Esophagus squamous epithelium (tissue), 5 donors: ENCODE results near the gene SOX8. TPM values are rescaled to one million over a fixed set of nuclear protein-coding genes. Genes with fewer than 3 reads are reported as not detected.

ENCODE experiments used
- DNase-seq: peaks from one replicate; lab custom pipeline; 2025; lab: John Stamatoyannopoulos, UW
- H3K27ac ChIP-seq, 4 donors: fragments of 200-600 bp; sonication (generic); one replicate each; pipeline ENCODE4 v1.5.1; 2016 to 2019; ENCODE audit warnings: mild to moderate bottlenecking in 1 of 4
- H3K27me3 ChIP-seq, 4 donors: fragments of 200-600 bp; sonication (generic); 1 replicate in 3 of 4; 2 replicates in 1 of 4; pipeline versions ENCODE4 v1.5.1 to v1.6.0; 2017 to 2021; ENCODE audit warnings: antibody characterized with exemption in 1 of 4
- H3K36me3 ChIP-seq, 3 donors: fragments of 200-600 bp; sonication (generic); one replicate each; pipeline ENCODE4 v1.5.1; 2016 to 2019
- H3K4me1 ChIP-seq, 3 donors: fragments of 200-600 bp; sonication (generic); one replicate each; pipeline ENCODE4 v1.5.1; 2017 to 2019
- H3K4me3 ChIP-seq, 4 donors: fragments of 200-600 bp; sonication (generic); 1 replicate in 3 of 4; 2 replicates in 1 of 4; pipeline ENCODE4 v1.5.1; 2016 to 2019; ENCODE audit warnings: mild to moderate bottlenecking in 2 of 4, moderate library complexity in 1 of 4
- H3K9me3 ChIP-seq, 3 donors: fragments of 200-600 bp; sonication (generic); one replicate each; pipeline ENCODE4 v1.5.1; 2016 to 2019
- CTCF ChIP-seq, 6 experiments: fragments of 450-650 bp in 4 of 6; fragments of 200-600 bp in 2 of 6; sonication (generic) in 2 of 6; IDR thresholded peaks; one replicate each; pipeline ENCODE4 v1.5.1; 2016 to 2019; ENCODE audit warnings: antibody characterized with exemption in 6 of 6, mild to moderate bottlenecking in 4 of 6, moderate library complexity in 4 of 6
- POLR2A ChIP-seq, 4 donors: fragments of 450-650 bp; IDR thresholded peaks; one replicate each; pipeline ENCODE4 v1.6.1; 2017; ENCODE audit warnings: antibody characterized with exemption in 4 of 4, mild to moderate bottlenecking in 4 of 4, moderate library complexity in 3 of 4
- WGBS, 2 donors: methylation state at CpG; one replicate each; pipeline ENCODE4 v1.1.5; 2018; 5-methylcytosine and 5-hydroxymethylcytosine counted together
- intact Hi-C: fragments of 100-400 bp; cut with DNase I; formaldehyde crosslinking; loops from one replicate; pipeline ENCODE4 v1.15.0; 2022
- total RNA-seq, 4 donors: library from RNA; depleted of rRNA; stranded (reverse); fragments of >200 nt; gene quantifications; one replicate each; pipeline ENCODE4 v1.1.0, GENCODE V29; 2016
- donor health status: DM: yes; HTN: yes; CAD: no.

Gene SOX8
- total RNA-seq, 4 donors from 2014 or later, result 0.08 to 0.19 (median 0.09) TPM; not detected in 1

DNA sequence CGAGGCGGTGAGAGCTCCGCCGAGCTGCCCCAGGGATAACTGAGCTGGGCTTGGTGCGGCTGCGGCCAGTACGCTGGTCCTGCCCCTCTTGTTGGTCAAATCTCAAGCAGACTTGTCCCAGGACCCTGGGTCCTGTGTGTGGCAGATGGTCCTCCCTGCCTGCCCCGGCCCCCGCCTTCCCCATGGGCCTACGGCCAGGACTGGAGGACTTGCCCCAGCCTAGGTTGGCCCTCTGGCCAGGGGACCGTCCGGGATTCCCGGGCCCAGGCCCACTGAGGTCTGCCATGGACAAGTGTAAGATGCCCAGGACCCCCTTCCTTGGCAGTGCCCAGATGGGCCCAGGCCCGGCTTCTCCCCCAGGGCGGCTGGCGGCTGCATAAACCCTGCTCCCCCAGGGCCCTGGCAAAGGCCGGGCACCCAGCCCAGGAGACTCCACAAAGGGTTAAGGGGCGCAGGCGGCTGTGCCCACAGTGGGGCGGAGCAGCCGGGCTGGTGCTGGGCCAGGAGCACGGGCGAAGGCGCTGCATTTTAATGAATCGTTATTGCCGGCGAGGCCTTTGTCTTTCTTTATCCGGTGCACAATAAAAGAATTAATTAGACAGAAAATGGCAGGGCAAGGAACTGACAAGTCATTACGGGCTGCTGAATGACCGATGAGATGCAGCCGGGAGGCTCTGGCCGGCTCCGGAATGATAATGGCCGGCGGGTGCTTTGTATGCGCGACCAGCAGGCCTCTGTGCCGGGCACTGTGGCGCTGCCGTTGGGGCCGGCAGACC, 9.1 kb downstream of the SOX8 start:
- Histone ChIP-seq H3K4me1 (peaks cover 0 to 5% (median 0%) of the 10 kb centered on the region in 3 donors), H3K4me3 (no peak overlapping the region), H3K27ac (no peak overlapping the region), H3K36me3 (no peaks in the 10 kb centered on the region), H3K9me3 (peaks cover 0 to 15% (median 13%) of the 10 kb centered on the region in 3 donors), H3K27me3 (peaks cover 0 to 78% (median 0%) of the 10 kb centered on the region in 4 donors)
- intact Hi-C loops, result no loop called here
- no peak for TF ChIP-seq POLR2A (IDR thresholded peaks at IDR 0.05)
- no peak for TF ChIP-seq CTCF (IDR thresholded peaks at IDR 0.05)
- no peak for DNase-seq
- WGBS, 2 donors, result 32 to 58% methylated on average over 19 to 24 of the region's 41 CpGs

DNA sequence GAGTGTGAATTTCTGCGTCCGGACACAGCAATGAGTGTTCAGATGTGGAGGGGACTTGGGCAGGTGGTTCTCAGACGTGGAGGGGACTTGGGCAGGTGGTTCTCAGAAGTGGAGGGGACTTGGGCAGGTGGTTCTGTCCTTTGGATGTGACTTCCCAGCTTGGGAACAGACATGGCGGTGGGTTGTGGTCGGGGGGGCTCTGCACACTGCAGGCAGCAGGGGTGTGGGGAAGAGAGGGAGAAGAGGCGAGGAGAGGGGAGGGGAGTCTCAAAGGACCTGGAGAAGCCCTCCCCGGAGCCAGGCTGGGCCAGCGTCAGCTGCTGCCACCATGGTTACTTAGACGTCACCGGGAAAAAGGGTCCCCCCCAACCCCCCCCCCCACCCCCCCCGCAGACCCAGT, 9.8 kb downstream of the SOX8 start:
- 61 to 64% methylated on average over 4 to 7 of the region's 11 CpGs for WGBS, 2 donors
- intact Hi-C loops, result no loop called here
- H3K36me3 ChIP-seq, result no peaks in the 10 kb centered on the region
- H3K27me3 ChIP-seq, result peaks cover 0 to 78% (median 0%) of the 10 kb centered on the region in 4 donors
- no peak overlapping the region for H3K27ac ChIP-seq
- DNase-seq, result no peak
- TF ChIP-seq POLR2A (IDR thresholded peaks at IDR 0.05), result no peak
- no peak for TF ChIP-seq CTCF (IDR thresholded peaks at IDR 0.05)
- no peak overlapping the region for H3K4me3 ChIP-seq
- H3K4me1 ChIP-seq, result peaks cover 0 to 5% (median 0%) of the 10 kb centered on the region in 3 donors
- H3K9me3 ChIP-seq, result peaks cover 0 to 17% (median 15%) of the 10 kb centered on the region in 3 donors

DNA sequence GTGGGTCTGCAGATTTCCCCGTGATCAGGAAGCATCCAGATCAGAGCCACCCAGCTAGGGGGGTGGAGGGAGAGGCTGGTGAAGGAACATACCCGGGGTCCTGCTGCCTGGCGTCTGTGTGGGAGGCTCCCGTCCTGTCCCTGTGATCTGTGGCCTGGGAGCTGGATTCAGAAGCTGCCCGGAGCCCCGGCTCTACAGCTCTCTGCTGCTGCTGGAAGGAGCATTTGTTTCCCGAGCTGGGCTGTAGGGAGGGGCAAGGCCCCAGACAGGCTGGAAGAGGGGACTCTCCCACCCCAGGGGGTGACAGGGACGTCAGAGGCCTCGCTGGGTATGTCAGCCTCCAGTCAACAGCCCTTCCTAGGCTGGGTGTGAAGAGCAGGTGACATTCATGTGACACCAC, 10.2 kb downstream of the SOX8 start:
- intact Hi-C loops, result no loop called here
- no peak for TF ChIP-seq CTCF (IDR thresholded peaks at IDR 0.05)
- no peak for TF ChIP-seq POLR2A (IDR thresholded peaks at IDR 0.05)
- peaks cover 0 to 78% (median 0%) of the 10 kb centered on the region in 4 donors for H3K27me3 ChIP-seq
- H3K36me3 ChIP-seq, result no peaks in the 10 kb centered on the region
- no peak for DNase-seq
- H3K4me3 ChIP-seq, result no peak overlapping the region
- H3K4me1 ChIP-seq, result peaks cover 0 to 5% (median 0%) of the 10 kb centered on the region in 3 donors
- no peak overlapping the region for H3K27ac ChIP-seq
- peaks cover 0 to 17% (median 15%) of the 10 kb centered on the region in 3 donors for H3K9me3 ChIP-seq
- WGBS, 2 donors, result 45 to 49% methylated on average over 2 to 5 of the region's 9 CpGs

DNA sequence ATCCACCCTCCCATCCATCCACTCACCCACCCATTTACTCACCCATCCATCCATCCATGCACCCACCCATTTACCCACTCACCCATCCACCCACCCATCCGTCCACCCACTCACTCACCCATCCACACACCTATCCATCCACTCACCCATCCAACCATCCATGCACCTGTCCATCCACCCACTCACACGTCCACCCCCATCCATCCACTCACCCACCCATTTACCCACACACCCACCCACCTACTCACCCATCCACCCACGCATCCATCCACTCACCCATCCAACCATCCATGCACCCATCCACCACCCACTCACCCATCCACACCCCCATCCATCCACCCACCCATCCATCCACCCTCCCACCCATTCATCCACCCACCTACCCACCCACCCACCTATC, 12.2 kb downstream of the SOX8 start:
- Histone ChIP-seq H3K27ac (no peak overlapping the region), H3K36me3 (no peaks in the 10 kb centered on the region), H3K4me3 (no peak overlapping the region), H3K27me3 (peaks cover 0 to 78% (median 0%) of the 10 kb centered on the region in 4 donors), H3K4me1 (peaks cover 0 to 22% (median 10%) of the 10 kb centered on the region in 3 donors), H3K9me3 (peaks cover 0 to 17% (median 15%) of the 10 kb centered on the region in 3 donors)
- TF ChIP-seq POLR2A (IDR thresholded peaks at IDR 0.05) (no peak), CTCF (IDR thresholded peaks at IDR 0.05) (no peak)
- intact Hi-C loops, result no loop called here
- WGBS, 2 donors, result 76 to 82% methylated on average over 3 of the region's 3 CpGs
- no peak for DNase-seq

GRCh38 chr16:995087-995486, 13.5 kb downstream of the SOX8 start:
- Histone ChIP-seq H3K27me3 (peaks cover 0 to 78% (median 0%) of the 10 kb centered on the region in 4 donors), H3K27ac (no peak overlapping the region), H3K4me1 (peaks cover 0 to 22% (median 10%) of the 10 kb centered on the region in 3 donors), H3K4me3 (no peak overlapping the region), H3K9me3 (peaks cover 0 to 17% (median 15%) of the 10 kb centered on the region in 3 donors), H3K36me3 (no peaks in the 10 kb centered on the region)
- no peak for DNase-seq
- 84% methylated on average over 3 of the region's 3 CpGs; no CpG with 5 or more reads in 1 of the 2 donors for WGBS, 2 donors
- intact Hi-C loops, result no loop called here
- TF ChIP-seq POLR2A (IDR thresholded peaks at IDR 0.05), result no peak
- no peak for TF ChIP-seq CTCF (IDR thresholded peaks at IDR 0.05)
